Activated T-helper 17 cell treated with anti-CD3 and anti-CD28 coated beads, Interleukin-2, amount 50 U/mL, for 72 hours (primary cell): ENCODE data around the gene NID1. TPM values are rescaled to one million over a fixed set of nuclear protein-coding genes. Genes with fewer than 3 reads are reported as not detected.

ENCODE experiments used
- ATAC-seq: fragments of 150-1000 bp; cut with Tn5 transposase; replicated peaks from 2 replicates; pipeline ENCODE4 v1.10.0; 2021; ENCODE audit warnings: mild to moderate bottlenecking, moderate library complexity
- H3K27ac Mint-ChIP-seq: one replicate; pipeline ENCODE4 v1.8.0; 2022; ENCODE audit warnings: mixed read lengths
- H3K27me3 Mint-ChIP-seq: one replicate; pipeline ENCODE4 v1.8.0; 2022; ENCODE audit warnings: mixed read lengths
- H3K36me3 Mint-ChIP-seq: one replicate; pipeline ENCODE4 v1.8.0; 2022; ENCODE audit warnings: low read depth, mild to moderate bottlenecking, mixed read lengths
- H3K4me1 Mint-ChIP-seq: one replicate; pipeline ENCODE4 v1.8.0; 2022; ENCODE audit warnings: mixed read lengths
- H3K4me3 Mint-ChIP-seq: one replicate; pipeline ENCODE4 v1.8.0; 2022; ENCODE audit warnings: mild to moderate bottlenecking, mixed read lengths
- H3K9me3 Mint-ChIP-seq: one replicate; pipeline ENCODE4 v1.8.0; 2022; ENCODE audit warnings: mixed read lengths
- total RNA-seq, 2 donors: library from RNA; stranded (reverse); gene quantifications; one replicate each; pipeline ENCODE4 v1.2.3, GENCODE V29; 2022

Gene NID1
- total RNA-seq, 2 donors from 2014 or later = 0.05 to 0.09 TPM

DNA sequence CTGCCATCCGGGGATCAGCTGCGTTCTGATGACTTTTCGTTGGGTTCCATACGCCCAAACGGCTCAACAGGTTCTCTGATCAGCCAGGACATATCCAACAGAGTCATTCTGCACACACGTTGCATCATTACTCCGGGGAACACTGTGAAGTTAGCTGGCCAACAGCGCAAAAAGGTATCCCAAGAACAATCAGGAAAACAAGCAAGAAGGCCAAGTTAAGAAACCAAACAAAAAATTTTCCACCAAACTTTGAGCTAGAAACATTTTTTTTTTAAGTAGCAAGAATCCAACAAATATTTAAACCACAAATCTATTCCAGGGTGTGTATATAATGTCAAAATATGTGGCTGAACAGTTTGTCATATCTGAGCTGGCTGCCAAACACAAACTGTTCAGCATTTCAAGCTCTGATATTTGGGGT is 29.2 kb downstream of the NID1 start:
- Mint-ChIP-seq H3K27me3 (no peaks in the 10 kb centered on the region), H3K4me1 (no peaks in the 10 kb centered on the region), H3K27ac (no peak overlapping the region), H3K4me3 (no peak overlapping the region), H3K36me3 (no peaks in the 10 kb centered on the region), H3K9me3 (no peaks in the 10 kb centered on the region)
- no peak for ATAC-seq

DNA sequence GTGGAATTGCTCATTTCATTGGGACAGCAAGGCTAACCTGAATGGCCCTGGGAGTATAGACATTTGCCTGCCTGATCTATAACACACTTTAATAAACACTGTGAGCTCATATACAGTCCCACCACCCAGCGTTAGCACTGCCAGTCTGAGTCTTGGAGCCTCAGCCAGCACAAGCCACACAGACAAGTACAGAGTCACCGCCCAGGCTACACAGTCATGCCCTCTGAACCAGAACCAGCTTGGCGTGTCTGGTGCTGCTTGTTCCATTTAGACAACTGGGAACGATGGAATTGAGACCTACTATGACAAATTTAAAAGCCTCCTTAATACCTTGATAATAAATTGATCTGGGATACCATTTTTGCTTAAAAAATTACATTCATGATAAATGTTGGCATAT is 31.6 kb downstream of the NID1 start:
- H3K27me3 Mint-ChIP-seq = no peaks in the 10 kb centered on the region

DNA sequence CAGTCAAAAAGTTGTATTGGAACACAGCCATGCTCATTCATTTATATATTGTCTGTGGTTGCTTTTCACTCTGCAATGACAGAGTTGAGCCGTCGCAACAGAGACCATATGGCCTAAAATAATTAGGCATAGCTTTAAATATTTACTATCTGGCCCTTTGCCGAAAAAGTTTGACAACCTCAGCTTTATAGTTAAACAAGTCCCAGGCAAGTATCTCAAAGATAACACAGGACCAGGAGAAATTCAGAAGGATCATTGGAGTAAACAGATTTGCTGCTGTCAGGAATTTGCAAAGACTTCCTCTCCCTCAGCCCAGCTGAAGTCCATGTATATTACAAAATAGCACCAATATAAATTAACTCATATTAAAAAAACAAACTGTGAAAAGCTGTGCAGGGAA is 34.4 kb downstream of the NID1 start:
- Mint-ChIP-seq H3K9me3 (no peaks in the 10 kb centered on the region), H3K27me3 (no peaks in the 10 kb centered on the region), H3K4me1 (no peaks in the 10 kb centered on the region), H3K27ac (no peak overlapping the region), H3K36me3 (no peaks in the 10 kb centered on the region), H3K4me3 (no peak overlapping the region)
- ATAC-seq = no peak

More for the DNA sequence above, 31.6 kb downstream of the NID1 start:
- no peaks in the 10 kb centered on the region for H3K36me3 Mint-ChIP-seq
- no peak for ATAC-seq
- no peaks in the 10 kb centered on the region for H3K9me3 Mint-ChIP-seq
- no peaks in the 10 kb centered on the region for H3K4me1 Mint-ChIP-seq
- no peak overlapping the region for H3K27ac Mint-ChIP-seq
- no peak overlapping the region for H3K4me3 Mint-ChIP-seq

DNA sequence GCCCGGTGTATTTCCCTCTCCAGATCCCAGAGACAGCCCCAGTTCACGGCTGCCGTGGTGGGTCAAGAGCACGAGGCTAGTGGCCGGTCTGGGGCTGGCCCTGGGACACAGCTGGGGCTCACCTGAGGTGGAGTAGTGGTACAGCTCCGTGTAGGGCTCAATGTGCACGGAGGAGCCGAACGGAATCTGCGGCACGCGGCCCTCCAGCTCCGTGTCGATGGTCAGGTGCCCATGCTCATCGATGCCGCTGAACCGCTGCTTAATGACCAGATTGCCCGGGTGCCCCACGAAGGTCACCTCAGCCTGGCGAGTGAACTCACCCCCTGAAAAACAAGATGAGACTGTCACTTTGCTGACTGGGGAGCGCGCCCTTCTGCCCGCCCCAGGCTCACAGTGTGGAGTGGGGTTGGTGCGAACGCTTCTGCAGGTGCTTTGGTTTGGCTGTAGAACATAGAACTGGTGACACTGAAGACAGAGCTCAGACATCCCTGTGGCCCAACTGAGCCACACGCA is 35.4 kb downstream of the NID1 start:
- Mint-ChIP-seq H3K4me1 (no peaks in the 10 kb centered on the region), H3K27me3 (no peaks in the 10 kb centered on the region), H3K27ac (no peak overlapping the region), H3K4me3 (no peak overlapping the region), H3K36me3 (no peaks in the 10 kb centered on the region), H3K9me3 (no peaks in the 10 kb centered on the region)
- ATAC-seq = no peak

DNA sequence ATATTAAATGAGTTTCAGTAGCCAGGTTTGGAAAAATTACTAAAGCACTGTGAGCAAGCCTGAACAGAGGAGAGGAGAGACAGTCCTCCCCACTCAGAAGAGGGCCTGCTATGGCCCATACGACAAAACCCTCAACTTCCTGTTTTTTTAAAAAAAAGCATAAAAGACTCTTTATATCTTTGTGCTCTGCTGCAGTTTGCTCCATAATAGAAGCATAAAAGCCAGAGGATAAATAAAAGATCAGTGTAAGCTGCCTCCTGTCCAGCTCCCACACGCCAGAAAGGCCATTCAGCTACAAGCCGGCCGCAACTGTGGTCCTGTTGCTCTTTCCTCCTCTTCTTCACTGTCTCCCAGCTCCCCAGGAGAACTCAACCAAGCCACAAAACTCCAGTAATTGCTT is 37.8 kb downstream of the NID1 start:
- no peaks in the 10 kb centered on the region for H3K27me3 Mint-ChIP-seq
- no peak overlapping the region for H3K4me3 Mint-ChIP-seq
- no peaks in the 10 kb centered on the region for H3K4me1 Mint-ChIP-seq
- H3K9me3 Mint-ChIP-seq = no peaks in the 10 kb centered on the region
- no peak for ATAC-seq
- H3K36me3 Mint-ChIP-seq = no peaks in the 10 kb centered on the region
- no peak overlapping the region for H3K27ac Mint-ChIP-seq

DNA sequence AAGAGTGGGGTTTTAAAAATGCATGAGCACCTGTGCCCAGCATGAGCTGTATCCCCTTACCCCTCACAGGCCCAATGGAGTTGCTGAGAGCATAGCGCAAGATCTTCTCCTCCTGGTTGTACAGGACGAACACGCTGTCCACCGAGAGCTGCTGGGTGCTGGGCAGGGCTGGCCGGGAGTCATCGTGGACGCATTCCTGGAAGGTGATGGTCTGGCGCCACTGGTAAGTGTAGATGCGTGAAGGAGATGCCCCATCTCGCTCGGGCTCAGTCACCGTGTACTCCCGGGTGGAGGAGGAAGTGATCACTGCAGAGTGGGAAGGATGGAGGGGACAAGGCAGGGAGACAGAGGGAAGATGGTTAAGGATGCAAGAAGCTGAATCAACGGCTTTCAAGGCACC is 39.1 kb downstream of the NID1 start:
- no peak overlapping the region for H3K4me3 Mint-ChIP-seq
- no peaks in the 10 kb centered on the region for H3K9me3 Mint-ChIP-seq
- no peak for ATAC-seq
- H3K4me1 Mint-ChIP-seq = no peaks in the 10 kb centered on the region
- H3K27me3 Mint-ChIP-seq = no peaks in the 10 kb centered on the region
- no peak overlapping the region for H3K27ac Mint-ChIP-seq
- no peaks in the 10 kb centered on the region for H3K36me3 Mint-ChIP-seq

DNA sequence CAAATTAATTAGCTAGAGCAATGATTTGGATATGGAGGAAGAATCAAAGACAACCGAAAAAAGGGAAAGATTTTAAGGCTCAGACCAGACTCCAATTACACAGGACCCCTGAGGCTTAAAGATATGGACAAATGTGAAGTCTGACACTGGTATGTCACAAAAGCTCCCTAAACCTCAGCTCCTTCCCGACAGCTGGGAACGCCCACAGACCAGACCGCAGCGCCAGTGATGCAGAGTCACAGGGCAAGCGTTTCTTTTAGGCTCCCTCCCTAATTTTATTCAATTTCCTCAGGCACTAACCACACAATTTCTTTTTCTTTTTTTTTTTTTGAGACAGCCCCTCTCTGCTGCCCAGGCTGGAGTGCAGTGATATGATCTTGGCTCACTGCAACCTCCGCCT is 40.2 kb downstream of the NID1 start:
- no peaks in the 10 kb centered on the region for H3K4me1 Mint-ChIP-seq
- H3K4me3 Mint-ChIP-seq = no peak overlapping the region
- ATAC-seq = no peak
- H3K27me3 Mint-ChIP-seq = no peaks in the 10 kb centered on the region
- H3K36me3 Mint-ChIP-seq = no peaks in the 10 kb centered on the region
- no peaks in the 10 kb centered on the region for H3K9me3 Mint-ChIP-seq
- H3K27ac Mint-ChIP-seq = no peak overlapping the region

DNA sequence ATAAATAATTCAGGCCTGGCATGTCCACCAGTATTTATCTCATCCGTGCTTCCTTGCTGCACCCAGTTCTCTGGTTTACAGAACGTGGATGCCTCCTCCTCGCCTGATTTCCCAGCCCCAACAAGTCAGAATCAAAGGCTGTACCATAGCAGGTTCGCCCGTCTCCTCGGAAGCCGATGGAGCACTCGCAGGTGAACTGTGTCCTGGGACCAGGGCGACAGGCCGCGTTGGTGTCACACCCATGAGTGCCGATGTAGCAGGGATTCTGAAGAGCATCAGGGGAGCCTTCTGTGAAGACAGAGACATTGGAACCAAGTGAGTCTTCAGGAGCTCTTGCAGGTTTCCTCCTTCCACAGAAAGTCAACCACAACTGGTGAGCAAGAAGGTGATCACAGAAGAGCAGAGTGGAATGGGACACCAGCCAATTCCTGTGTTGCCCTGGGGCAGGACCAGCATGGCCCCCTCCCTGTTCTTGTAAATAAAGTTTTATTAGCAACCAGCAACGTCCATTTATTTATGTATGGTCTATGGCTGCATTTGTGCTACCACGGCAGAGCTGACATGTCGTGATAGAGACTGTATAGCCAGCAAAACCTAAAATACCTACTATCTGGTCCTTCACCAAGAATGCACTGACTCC is 40.8 kb downstream of the NID1 start:
- H3K27ac Mint-ChIP-seq = no peak overlapping the region
- no peak overlapping the region for H3K4me3 Mint-ChIP-seq
- ATAC-seq = no peak
- no peaks in the 10 kb centered on the region for H3K9me3 Mint-ChIP-seq
- H3K4me1 Mint-ChIP-seq = no peaks in the 10 kb centered on the region
- H3K36me3 Mint-ChIP-seq = no peaks in the 10 kb centered on the region
- H3K27me3 Mint-ChIP-seq = no peaks in the 10 kb centered on the region

DNA sequence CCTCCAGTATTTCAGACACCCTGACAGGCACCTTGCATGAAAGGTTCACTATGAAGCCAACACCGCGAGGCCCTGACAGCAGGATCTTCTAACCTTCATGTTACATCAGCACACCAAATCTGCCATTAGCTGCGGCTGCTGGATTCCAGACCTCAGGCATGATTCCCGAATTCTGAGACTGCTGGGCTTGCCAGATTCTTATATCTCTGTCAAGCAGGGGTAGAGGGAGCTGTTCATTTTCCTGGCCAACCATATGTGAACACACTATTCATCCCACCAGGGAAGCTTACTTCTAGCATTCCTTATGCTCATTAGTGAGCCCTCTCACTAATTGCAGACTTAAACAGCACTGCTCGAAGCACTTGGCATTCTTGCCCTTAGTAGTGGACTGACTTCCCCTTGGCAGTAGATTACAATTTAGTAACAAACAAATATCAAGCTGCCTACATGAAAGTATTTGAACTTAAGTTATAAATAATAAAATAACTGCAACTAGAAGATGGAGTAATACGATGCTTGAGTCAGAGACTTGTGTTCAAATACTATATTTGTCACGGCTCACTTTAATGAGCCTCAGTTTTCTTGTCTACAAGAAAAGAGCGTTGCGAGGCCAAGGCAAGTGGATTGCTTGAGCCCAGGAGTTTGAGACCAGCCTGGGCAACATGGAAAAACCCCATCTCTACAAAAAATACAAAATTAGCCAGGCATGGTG is 43.3 kb downstream of the NID1 start:
- H3K36me3 Mint-ChIP-seq = no peaks in the 10 kb centered on the region
- ATAC-seq = no peak
- no peak overlapping the region for H3K27ac Mint-ChIP-seq
- H3K27me3 Mint-ChIP-seq = no peaks in the 10 kb centered on the region
- H3K4me1 Mint-ChIP-seq = no peaks in the 10 kb centered on the region
- H3K4me3 Mint-ChIP-seq = no peak overlapping the region
- H3K9me3 Mint-ChIP-seq = no peaks in the 10 kb centered on the region

DNA sequence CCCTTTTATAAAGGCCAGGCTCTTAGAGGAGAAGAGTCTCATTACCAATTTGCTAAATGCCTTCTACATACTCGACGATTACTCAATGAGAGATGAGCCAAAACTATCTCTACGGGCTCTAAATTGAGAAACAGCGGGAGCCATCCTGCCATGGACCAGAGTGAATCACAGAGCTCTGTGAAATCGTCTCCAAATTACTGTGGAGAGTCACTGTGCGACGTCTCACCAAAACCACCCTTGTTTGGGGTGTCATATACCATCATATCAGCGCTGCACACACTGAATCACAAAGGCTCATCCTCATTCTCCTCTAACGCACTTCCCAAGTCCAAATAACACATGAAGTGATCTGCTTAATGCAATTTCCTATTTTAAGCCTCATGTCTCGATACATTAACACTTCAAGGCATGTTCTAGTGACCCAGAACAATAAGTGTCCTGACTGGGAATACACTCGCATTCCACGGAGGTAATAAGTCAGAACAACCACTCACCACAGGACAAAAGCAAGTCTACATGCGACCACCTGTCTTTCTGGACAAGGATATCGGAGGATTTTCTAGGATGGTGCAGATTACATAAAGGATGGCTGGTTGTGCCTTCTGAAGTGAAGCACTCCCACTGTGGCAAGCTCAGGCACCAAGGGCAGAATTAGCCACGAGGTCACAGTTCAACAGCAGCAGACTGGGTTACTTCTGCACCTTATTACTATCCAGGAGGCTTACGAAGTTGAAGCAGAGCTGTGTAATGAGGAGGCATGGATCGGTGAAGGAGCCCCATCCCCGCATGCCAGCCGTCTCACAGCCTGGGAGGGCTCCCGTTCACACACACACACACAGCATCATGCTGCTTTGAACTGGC is 44.3 kb downstream of the NID1 start:
- no peak overlapping the region for H3K4me3 Mint-ChIP-seq
- H3K27ac Mint-ChIP-seq = no peak overlapping the region
- no peaks in the 10 kb centered on the region for H3K9me3 Mint-ChIP-seq
- H3K27me3 Mint-ChIP-seq = no peaks in the 10 kb centered on the region
- no peak for ATAC-seq
- H3K4me1 Mint-ChIP-seq = no peaks in the 10 kb centered on the region
- no peaks in the 10 kb centered on the region for H3K36me3 Mint-ChIP-seq

DNA sequence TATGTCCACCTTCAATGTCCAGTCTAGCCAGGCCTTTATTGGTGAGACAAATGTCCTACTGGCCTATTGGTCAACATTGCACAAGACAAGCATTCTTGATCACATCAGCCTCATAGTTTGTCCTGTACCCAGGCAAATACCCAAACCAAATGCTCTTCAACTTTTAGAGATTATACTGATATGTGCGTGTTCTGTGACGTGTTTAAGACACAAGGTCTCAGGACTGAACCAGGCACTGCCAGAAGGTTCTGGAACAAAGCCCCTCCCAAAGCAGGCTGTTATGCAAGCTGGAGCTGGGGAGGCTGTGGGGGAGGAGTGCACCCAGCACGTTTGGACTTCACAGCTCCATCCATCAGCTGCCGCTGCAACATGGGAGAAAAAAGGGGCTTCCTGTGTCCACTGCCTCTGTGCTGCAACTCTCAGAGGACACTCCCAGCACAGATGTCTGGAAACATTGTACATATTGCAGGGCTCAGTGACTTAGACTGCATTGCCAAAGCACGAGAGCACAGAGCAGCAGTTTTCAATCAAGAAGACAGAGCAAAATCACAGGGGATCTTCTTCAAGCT is 45.9 kb downstream of the NID1 start:
- no peaks in the 10 kb centered on the region for H3K4me1 Mint-ChIP-seq
- no peak overlapping the region for H3K27ac Mint-ChIP-seq
- H3K4me3 Mint-ChIP-seq = no peak overlapping the region
- no peaks in the 10 kb centered on the region for H3K27me3 Mint-ChIP-seq
- no peaks in the 10 kb centered on the region for H3K36me3 Mint-ChIP-seq
- no peak for ATAC-seq
- no peaks in the 10 kb centered on the region for H3K9me3 Mint-ChIP-seq

DNA sequence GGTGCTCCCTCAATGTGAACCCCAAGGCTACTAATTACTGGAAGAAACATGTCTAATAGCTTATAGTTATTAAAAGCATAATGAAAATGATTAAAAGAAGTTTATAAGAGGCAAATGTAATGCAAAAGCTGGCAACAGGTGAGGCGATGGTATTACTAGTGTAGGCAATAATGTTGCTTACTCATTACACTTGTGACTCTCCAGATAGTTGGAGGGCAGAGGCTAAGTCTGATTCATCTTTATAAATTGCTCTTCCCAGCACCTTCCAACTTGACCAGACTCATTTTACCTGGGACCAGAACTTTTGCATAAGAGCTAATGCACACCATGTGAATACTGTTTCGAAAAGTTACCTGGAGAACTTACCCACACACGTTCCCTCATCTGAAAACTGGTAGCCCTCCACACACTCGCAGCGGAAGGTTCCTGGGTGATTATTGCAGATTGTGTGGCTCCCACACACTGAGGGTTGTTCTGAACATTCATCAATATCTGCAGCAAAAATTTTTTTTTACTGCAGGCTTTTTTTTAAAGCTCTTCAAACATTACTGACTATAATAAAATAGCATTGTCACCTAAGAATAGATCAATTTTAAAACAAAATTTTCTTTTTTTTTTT is 48.0 kb downstream of the NID1 start:
- Mint-ChIP-seq H3K9me3 (no peaks in the 10 kb centered on the region), H3K4me1 (no peaks in the 10 kb centered on the region), H3K36me3 (no peaks in the 10 kb centered on the region), H3K4me3 (no peak overlapping the region), H3K27me3 (no peaks in the 10 kb centered on the region), H3K27ac (no peak overlapping the region)
- no peak for ATAC-seq

DNA sequence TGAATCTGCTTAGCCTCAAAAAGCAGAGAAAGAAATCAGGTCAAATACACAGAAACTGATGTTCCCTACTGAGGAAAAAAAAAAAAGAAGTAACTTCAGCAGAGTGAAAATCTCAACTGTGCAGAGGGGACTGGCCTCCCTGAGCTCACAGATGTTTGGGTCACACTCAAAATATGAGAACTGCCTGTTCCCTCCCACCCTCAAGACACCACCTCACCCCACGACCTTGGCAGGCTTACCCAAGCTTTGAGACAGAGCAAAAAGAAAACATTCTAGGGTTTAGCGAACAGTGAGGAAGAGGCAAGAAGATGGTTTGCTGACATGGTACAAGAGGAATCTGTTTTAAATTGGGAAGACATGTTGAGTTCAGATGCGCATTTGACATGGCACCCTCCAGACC is 48.8 kb downstream of the NID1 start:
- H3K4me1 Mint-ChIP-seq = no peaks in the 10 kb centered on the region
- no peaks in the 10 kb centered on the region for H3K27me3 Mint-ChIP-seq
- no peak for ATAC-seq
- no peak overlapping the region for H3K4me3 Mint-ChIP-seq
- no peaks in the 10 kb centered on the region for H3K36me3 Mint-ChIP-seq
- no peak overlapping the region for H3K27ac Mint-ChIP-seq
- H3K9me3 Mint-ChIP-seq = no peaks in the 10 kb centered on the region

DNA sequence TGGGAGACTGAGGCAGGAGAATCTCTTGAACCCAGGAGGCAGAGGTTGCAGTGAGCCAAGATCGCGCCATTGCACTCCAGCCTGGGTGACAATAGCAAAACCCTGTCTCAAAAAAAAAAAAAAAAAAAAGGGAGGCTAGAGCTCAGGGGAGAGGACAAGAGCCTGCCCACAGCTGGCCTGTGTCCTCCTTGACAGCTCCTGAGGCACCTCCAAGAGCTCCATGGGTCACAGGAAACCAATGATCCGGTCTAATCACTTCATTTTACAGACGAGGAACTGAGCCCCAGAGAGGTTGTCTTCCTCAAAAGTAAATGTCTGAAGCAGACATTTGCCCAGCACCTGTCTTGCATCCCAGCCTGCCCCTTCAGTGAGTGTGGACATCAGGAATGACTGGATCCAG is 49.4 kb downstream of the NID1 start:
- Mint-ChIP-seq H3K9me3 (no peaks in the 10 kb centered on the region), H3K4me3 (no peak overlapping the region), H3K36me3 (no peaks in the 10 kb centered on the region), H3K27ac (no peak overlapping the region), H3K4me1 (no peaks in the 10 kb centered on the region), H3K27me3 (no peaks in the 10 kb centered on the region)
- no peak for ATAC-seq
